ENCODE results near the gene EVC2.

DNA sequence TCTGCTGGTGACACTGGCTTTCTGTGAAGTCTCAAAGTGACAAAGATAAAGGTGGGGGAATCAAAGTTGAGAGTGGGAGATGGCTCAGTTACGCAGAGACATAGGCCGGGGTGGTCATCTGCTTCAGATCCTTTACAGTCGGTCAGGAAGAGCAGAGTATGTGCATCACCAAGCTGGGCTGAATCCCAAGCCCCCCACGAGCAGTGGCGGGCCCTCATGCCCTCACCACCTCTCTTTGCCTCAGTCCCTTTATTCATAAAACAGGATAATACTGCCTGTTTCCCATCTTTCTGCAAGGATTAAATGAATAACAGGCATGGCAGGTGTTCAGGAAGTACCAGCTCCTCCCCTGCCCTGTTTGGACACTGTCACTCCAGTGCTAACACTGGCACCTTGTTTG is 135.6 kb downstream of the EVC2 start:
- TF ChIP-seq POLR2A (IDR thresholded peaks at IDR 0.05) (no peak), POLR2AphosphoS5 (IDR thresholded peaks at IDR 0.05) (no peak)
- TF ChIP-seq, protein P1, sequence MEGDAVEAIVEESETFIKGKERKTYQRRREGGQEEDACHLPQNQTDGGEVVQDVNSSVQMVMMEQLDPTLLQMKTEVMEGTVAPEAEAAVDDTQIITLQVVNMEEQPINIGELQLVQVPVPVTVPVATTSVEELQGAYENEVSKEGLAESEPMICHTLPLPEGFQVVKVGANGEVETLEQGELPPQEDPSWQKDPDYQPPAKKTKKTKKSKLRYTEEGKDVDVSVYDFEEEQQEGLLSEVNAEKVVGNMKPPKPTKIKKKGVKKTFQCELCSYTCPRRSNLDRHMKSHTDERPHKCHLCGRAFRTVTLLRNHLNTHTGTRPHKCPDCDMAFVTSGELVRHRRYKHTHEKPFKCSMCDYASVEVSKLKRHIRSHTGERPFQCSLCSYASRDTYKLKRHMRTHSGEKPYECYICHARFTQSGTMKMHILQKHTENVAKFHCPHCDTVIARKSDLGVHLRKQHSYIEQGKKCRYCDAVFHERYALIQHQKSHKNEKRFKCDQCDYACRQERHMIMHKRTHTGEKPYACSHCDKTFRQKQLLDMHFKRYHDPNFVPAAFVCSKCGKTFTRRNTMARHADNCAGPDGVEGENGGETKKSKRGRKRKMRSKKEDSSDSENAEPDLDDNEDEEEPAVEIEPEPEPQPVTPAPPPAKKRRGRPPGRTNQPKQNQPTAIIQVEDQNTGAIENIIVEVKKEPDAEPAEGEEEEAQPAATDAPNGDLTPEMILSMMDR (IDR thresholded peaks at IDR 0.05), result no peak
